Endothelial cell of umbilical vein (primary cell): ENCODE data around the gene MRPS14. TPM values are rescaled to one million over a fixed set of nuclear protein-coding genes. Genes with fewer than 3 reads are reported as not detected.

Source experiments
- BruUV-seq: library from RNA; stranded (reverse); fragments of 400-500 nt; replicated peaks from 2 replicates; lab custom pipeline; 2021; lab: Mats Ljungman, UMichigan
- CTCF ChIA-PET: fragments of 300-600, 350-600 bp; sonication (Branson Sonifier 250); formaldehyde crosslinking; loops from one replicate; lab custom pipeline; 2021; ENCODE audit warnings: antibody characterized with exemption, inconsistent platforms; lab: Charles Lee
- POLR2A ChIA-PET: fragments of 300-600, 350-600 bp; sonication (Branson Sonifier 250); formaldehyde crosslinking; loops from one replicate; lab custom pipeline; 2021; ENCODE audit warnings: antibody characterized with exemption, inconsistent platforms; lab: Charles Lee
- DNase-seq: peaks from one replicate; pipeline ENCODE4 v3.0.0-alpha.2; 2011; ENCODE audit warnings: low read depth, low spot score
- FAIRE-seq: peaks from 2 replicates; lab custom pipeline; 2011; peaks lifted over from hg19 to GRCh38; lab: Jason Lieb, UNC
- H2AFZ ChIP-seq: 2 replicates; pipeline ENCODE4 v1.6.0; 2012; ENCODE audit warnings: low read depth, low read length, control low read depth, inconsistent platforms
- H3K27ac ChIP-seq: 2 replicates; pipeline ENCODE4 v1.5.1; 2011; ENCODE audit warnings: low read depth, mild to moderate bottlenecking, control low read depth, low read length, moderate library complexity; ENCODE audit not compliant: insufficient read depth
- H3K27me3 ChIP-seq, 2 experiments: 2 replicates each; pipeline versions ENCODE4 v1.6.0 to v1.6.1; 2011; ENCODE audit warnings: low read length in 2 of 2, mixed read lengths in 1 of 2; ENCODE audit not compliant: control insufficient read depth in 2 of 2, insufficient read depth in 2 of 2
- H3K36me3 ChIP-seq, 2 experiments: 2 replicates in 1 of 2; 3 replicates in 1 of 2; pipeline ENCODE4 v1.5.1; 2011; ENCODE audit warnings: low read length in 2 of 2, mild to moderate bottlenecking in 1 of 2, moderate library complexity in 1 of 2; ENCODE audit not compliant: control insufficient read depth in 2 of 2, insufficient read depth in 2 of 2; ENCODE audit errors: extremely low read depth in 1 of 2
- H3K4me1 ChIP-seq: 3 replicates; pipeline ENCODE4 v1.5.1; 2011; ENCODE audit warnings: mild to moderate bottlenecking, low read length; ENCODE audit not compliant: control insufficient read depth, insufficient read depth; ENCODE audit errors: extremely low read depth
- H3K4me2 ChIP-seq: 2 replicates; pipeline ENCODE4 v1.6.1; 2011; ENCODE audit warnings: low read length, control low read depth, mixed read lengths; ENCODE audit not compliant: insufficient read depth
- H3K4me3 ChIP-seq, 3 experiments: fragments of 200-600 bp in 1 of 3; sonication (generic), shearing (Covaris generic) in 1 of 3; replicated peaks in 1 of 3; 2 replicates each; pipeline ENCODE4 v1.5.1; 2011 to 2016; ENCODE audit warnings: control low read depth in 3 of 3, low read length in 3 of 3, mild to moderate bottlenecking in 2 of 3, inconsistent platforms in 1 of 3, low read depth in 1 of 3, moderate library complexity in 1 of 3; ENCODE audit not compliant: insufficient read depth in 1 of 3
- H3K79me2 ChIP-seq: 2 replicates; pipeline ENCODE4 v1.6.0; 2012; ENCODE audit warnings: low read length, inconsistent platforms; ENCODE audit not compliant: control insufficient read depth, insufficient read depth
- H3K9ac ChIP-seq: replicated peaks from 2 replicates; pipeline ENCODE3; 2011; ENCODE audit warnings: low read length, control low read depth; ENCODE audit not compliant: insufficient read depth; ENCODE audit errors: extremely low read depth
- H3K9me1 ChIP-seq: replicated peaks from 3 replicates; pipeline ENCODE4 v1.6.0; 2011; ENCODE audit warnings: mild to moderate bottlenecking, low read length; ENCODE audit not compliant: control insufficient read depth, insufficient read depth; ENCODE audit errors: extremely low read depth
- H3K9me3 ChIP-seq: replicated peaks from 2 replicates; pipeline ENCODE4 v1.5.1; 2012; ENCODE audit warnings: low read length, inconsistent platforms; ENCODE audit not compliant: control insufficient read depth, insufficient read depth
- H4K20me1 ChIP-seq: replicated peaks from 2 replicates; pipeline ENCODE3; 2011; ENCODE audit warnings: mild to moderate bottlenecking, low read length; ENCODE audit not compliant: control insufficient read depth, insufficient read depth; ENCODE audit errors: extremely low read depth
- CTCF ChIP-seq, 2 donors: IDR thresholded peaks; 1 replicate in 1 of 2; 2 replicates in 1 of 2; pipeline ENCODE4 v1.5.1; 2011; ENCODE audit warnings: low read length in 2 of 2, mild to moderate bottlenecking in 2 of 2, moderate library complexity in 2 of 2, control low read depth in 1 of 2, inconsistent platforms in 1 of 2, low read depth in 1 of 2; ENCODE audit not compliant: insufficient read depth in 1 of 2; ENCODE audit errors: extremely low read depth in 1 of 2
- EZH2 ChIP-seq: IDR thresholded peaks from 2 replicates; pipeline ENCODE4 v1.6.1; 2012; ENCODE audit warnings: borderline replicate concordance, low read depth, mild to moderate bottlenecking, moderate library complexity, low read length, inconsistent platforms; ENCODE audit not compliant: severe bottlenecking
- FOS ChIP-seq: IDR thresholded peaks from 2 replicates; pipeline ENCODE4 v1.6.1; 2011; ENCODE audit warnings: mild to moderate bottlenecking, low read length, moderate library complexity, borderline replicate concordance; ENCODE audit not compliant: insufficient read depth
- GATA2 ChIP-seq: IDR thresholded peaks from 2 replicates; pipeline ENCODE4 v1.7.0; 2011; ENCODE audit warnings: low read depth, mild to moderate bottlenecking, moderate library complexity, mixed read lengths, low read length; ENCODE audit not compliant: insufficient read length, insufficient read depth
- JUN ChIP-seq: IDR thresholded peaks from 2 replicates; pipeline ENCODE4 v1.6.1; 2011; ENCODE audit warnings: borderline replicate concordance, low read depth; ENCODE audit not compliant: insufficient read length, insufficient read depth
- MYC ChIP-seq: IDR thresholded peaks from one replicate; pipeline ENCODE4 v1.6.1; 2011; ENCODE audit warnings: mild to moderate bottlenecking, low read depth, low read length
- POLR2A ChIP-seq: IDR thresholded peaks from 2 replicates; pipeline ENCODE4 v1.6.1; 2012; ENCODE audit warnings: low read depth, mild to moderate bottlenecking, control low read depth, low read length
- POLR2AphosphoS5 ChIP-seq: IDR thresholded peaks from 2 replicates; pipeline ENCODE4 v1.6.1; 2012; ENCODE audit warnings: low read depth, mild to moderate bottlenecking, control low read depth, low read length, moderate library complexity; ENCODE audit not compliant: insufficient read depth
- dilution Hi-C: fragments of 300-500 bp; cut with MboI; formaldehyde crosslinking; loops from one replicate; pipeline ENCODE4 v1.15.0; 2019; ENCODE audit warnings: low sequenced_read_pairs; ENCODE audit not compliant: extremely low pct_ligation_motif_present
- intact Hi-C: fragments of 100-400 bp; cut with micrococcal nuclease; formaldehyde crosslinking; loops from one replicate; pipeline ENCODE4 v1.10.0; 2022
- polyA plus RNA-seq, 4 experiments: library from polyadenylated mRNA; depleted of rRNA in 3 of 4; stranded (reverse) in 3 of 4; unstranded in 1 of 4; fragments of >200 nt; gene quantifications; 2 replicates each; pipeline versions ENCODE4 v1.2.1 to v1.2.3, GENCODE V29; 2011 to 2012; ENCODE audit warnings: missing spikeins in 1 of 4
- total RNA-seq: library from RNA; stranded (reverse); gene quantifications from 2 replicates; pipeline ENCODE4 v1.2.3, GENCODE V29; 2021
- TF ChIP-seq, protein P1 (sequence below): IDR thresholded peaks from 2 replicates; pipeline ENCODE4 v1.6.1; 2011; ENCODE audit not compliant: insufficient read depth, insufficient read length

MRPS14 gene
- total and polyA plus RNA-seq, 2 donors (not counting 3 experiments of a cell fraction or from before 2014, with no cell fraction given) = 29.5 to 31.8 TPM

DNA sequence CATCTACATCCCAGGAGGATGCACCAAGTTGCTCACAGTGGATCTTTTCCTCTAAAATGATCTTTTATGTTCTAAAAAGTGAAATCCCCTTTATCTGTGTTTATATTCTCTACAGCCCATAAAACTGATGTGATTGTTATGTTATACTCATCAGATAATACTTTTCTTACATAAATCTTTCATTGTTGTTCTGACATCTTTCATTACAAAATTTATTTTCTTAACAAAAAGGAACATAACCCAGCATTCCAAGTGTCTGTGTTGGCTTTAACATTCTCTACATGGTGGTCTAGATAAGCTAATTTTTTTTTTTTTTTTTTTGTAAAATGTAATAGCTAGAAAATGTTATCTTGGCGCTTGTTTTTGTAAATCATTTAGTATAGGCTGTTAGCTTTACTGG, 31.8 kb downstream of the MRPS14 start:
- dilution Hi-C loops = no loop called here
- FAIRE-seq (no peak), DNase-seq (peak; percentile 66)
- Histone ChIP-seq H3K4me3 (no peak overlapping the region), H3K36me3 (no peaks in the 10 kb centered on the region), H3K4me2 (peak overlapping the region; percentile 99), H3K9me1 (no peaks in the 10 kb centered on the region), H3K9ac (no peak overlapping the region), H3K27ac (no peak overlapping the region), H3K79me2 (no peaks in the 10 kb centered on the region), H2AFZ (no peak overlapping the region), H3K9me3 (no peaks in the 10 kb centered on the region), H4K20me1 (no peaks in the 10 kb centered on the region), H3K4me1 (peaks cover 30% of the 10 kb centered on the region), H3K27me3 (no peaks in the 10 kb centered on the region)
- no TSS peak for BruUV-seq
- ChIA-PET CTCF (interaction anchor here (0.6 to 2.8 kb wide), 6 partner anchors 8 to 1141 kb away, joined by 3 to 8 read pairs (median 4); no protein-coding TSS in a partner anchor), POLR2A (no interaction called here)
- TF ChIP-seq, protein P1, sequence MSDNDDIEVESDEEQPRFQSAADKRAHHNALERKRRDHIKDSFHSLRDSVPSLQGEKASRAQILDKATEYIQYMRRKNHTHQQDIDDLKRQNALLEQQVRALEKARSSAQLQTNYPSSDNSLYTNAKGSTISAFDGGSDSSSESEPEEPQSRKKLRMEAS = no peak
- TF ChIP-seq MYC (no peak), EZH2 (no peak), POLR2AphosphoS5 (no peak), GATA2 (no peak), POLR2A (no peak), JUN (no peak), CTCF (IDR thresholded peaks at IDR 0.05; ENCODE audit: extremely low read depth in 1 of 2, insufficient read depth in 1 of 2, low read depth in 1 of 2, low read length in 2 of 2) (no peak), FOS (no peak)
- intact Hi-C loops = loop anchor here (2.0 kb wide), 1 partner anchor 23 kb away; no protein-coding TSS in a partner anchor
